CD14-positive monocyte (primary cell): ENCODE data around the gene RAB27A. TPM values are rescaled to one million over a fixed set of nuclear protein-coding genes. Genes with fewer than 3 reads are reported as not detected.
A peak's percentile ranks its signal among the peaks of the same experiment; 100 is the strongest.

Experiments used
- DNase-seq, 3 donors: peaks; one replicate each; pipeline ENCODE4 v3.0.0-alpha.2; 2011 to 2022
- H2AFZ ChIP-seq: 2 replicates; pipeline ENCODE4 v1.6.0; 2012; ENCODE audit warnings: mild to moderate bottlenecking, low read depth, low read length, inconsistent platforms; ENCODE audit not compliant: insufficient read depth, poor library complexity, severe bottlenecking
- H3K27ac ChIP-seq, 2 donors: 1 replicate in 1 of 2; 2 replicates in 1 of 2; pipeline ENCODE4 v1.5.1; 2012 to 2013; ENCODE audit warnings: low read length in 2 of 2, control low read depth in 1 of 2, inconsistent platforms in 1 of 2, low read depth in 1 of 2, mild to moderate bottlenecking in 1 of 2
- H3K27me3 ChIP-seq, 2 donors: one replicate each; pipeline versions ENCODE4 v1.6.0 to v1.6.1; 2011 to 2013; ENCODE audit warnings: low read length in 2 of 2; ENCODE audit not compliant: control insufficient read depth in 2 of 2, insufficient read depth in 2 of 2
- H3K36me3 ChIP-seq, 2 donors: replicated peaks in 1 of 2; 1 replicate in 1 of 2; 2 replicates in 1 of 2; pipeline versions ENCODE4 v1.5.1 to v1.6.1; 2012 to 2013; ENCODE audit warnings: low read length in 2 of 2, control low read depth in 1 of 2, inconsistent platforms in 1 of 2, mild to moderate bottlenecking in 1 of 2; ENCODE audit not compliant: insufficient read depth in 2 of 2, control insufficient read depth in 1 of 2
- H3K4me1 ChIP-seq, 2 donors: 1 replicate in 1 of 2; 2 replicates in 1 of 2; pipeline versions ENCODE4 v1.5.1 to v1.6.1; 2012 to 2013; ENCODE audit warnings: low read length in 2 of 2, control low read depth in 1 of 2, inconsistent platforms in 1 of 2, mild to moderate bottlenecking in 1 of 2, moderate library complexity in 1 of 2; ENCODE audit not compliant: insufficient read depth in 2 of 2, control insufficient read depth in 1 of 2
- H3K4me2 ChIP-seq: replicated peaks from 2 replicates; pipeline ENCODE3; 2012; ENCODE audit warnings: low read length, moderate library complexity, mild to moderate bottlenecking; ENCODE audit not compliant: poor library complexity, severe bottlenecking; ENCODE audit errors: extremely low read depth
- H3K4me3 ChIP-seq, 3 experiments: fragments of 200-600 bp in 1 of 3; sonication (generic) in 1 of 3; replicated peaks in 1 of 3; 1 replicate in 2 of 3; 2 replicates in 1 of 3; pipeline ENCODE4 v1.5.1; 2011 to 2013; ENCODE audit warnings: low read length in 3 of 3, mild to moderate bottlenecking in 3 of 3, control low read depth in 2 of 3, low read depth in 2 of 3, inconsistent platforms in 1 of 3, moderate library complexity in 1 of 3
- H3K79me2 ChIP-seq: 2 replicates; pipeline ENCODE4 v1.6.0; 2012; ENCODE audit warnings: mild to moderate bottlenecking, control low read depth, inconsistent platforms, low read length, moderate library complexity; ENCODE audit not compliant: insufficient read depth
- H3K9ac ChIP-seq: 2 replicates; pipeline ENCODE4 v1.6.0; 2017; ENCODE audit warnings: low read length, mild to moderate bottlenecking; ENCODE audit not compliant: insufficient read depth, poor library complexity, severe bottlenecking
- H3K9me3 ChIP-seq, 2 donors: replicated peaks in 1 of 2; 1 replicate in 1 of 2; 2 replicates in 1 of 2; pipeline versions ENCODE4 v1.5.1 to v1.6.1; 2012 to 2013; ENCODE audit warnings: low read length in 2 of 2, control low read depth in 1 of 2; ENCODE audit not compliant: control insufficient read depth in 1 of 2, insufficient read depth in 1 of 2
- H4K20me1 ChIP-seq: 2 replicates; pipeline ENCODE4 v1.6.0; 2012; ENCODE audit warnings: mild to moderate bottlenecking, low read length, control low read depth, moderate library complexity; ENCODE audit not compliant: insufficient read depth
- H3K27ac Mint-ChIP-seq, 7 donors: one replicate each; pipeline ENCODE4 v1.8.0; 2020; ENCODE audit warnings: mild to moderate bottlenecking in 7 of 7, mixed read lengths in 7 of 7, moderate library complexity in 6 of 7, inconsistent platforms in 2 of 7
- H3K27me3 Mint-ChIP-seq, 3 donors: one replicate each; pipeline ENCODE4 v1.8.0; 2021 to 2022; ENCODE audit warnings: low read depth in 3 of 3, mild to moderate bottlenecking in 3 of 3, mixed read lengths in 3 of 3, moderate library complexity in 3 of 3, inconsistent platforms in 1 of 3
- H3K36me3 Mint-ChIP-seq, 2 donors: one replicate each; pipeline ENCODE4 v1.8.0; 2020; ENCODE audit warnings: mixed read lengths in 2 of 2, inconsistent platforms in 1 of 2, mild to moderate bottlenecking in 1 of 2
- H3K4me1 Mint-ChIP-seq: one replicate; pipeline ENCODE4 v1.8.0; 2020; ENCODE audit warnings: mild to moderate bottlenecking, mixed read lengths
- H3K4me3 Mint-ChIP-seq, 2 donors: one replicate each; pipeline ENCODE4 v1.8.0; 2020; ENCODE audit warnings: mild to moderate bottlenecking in 2 of 2, mixed read lengths in 2 of 2, moderate library complexity in 1 of 2
- H3K9me3 Mint-ChIP-seq, 7 donors: one replicate each; pipeline ENCODE4 v1.8.0; 2020 to 2022; ENCODE audit warnings: mixed read lengths in 7 of 7, mild to moderate bottlenecking in 6 of 7, moderate library complexity in 6 of 7, inconsistent platforms in 2 of 7
- CTCF ChIP-seq: fragments of 200-600 bp; IDR thresholded peaks from one replicate; pipeline ENCODE4 v1.8.0; 2022; ENCODE audit warnings: antibody characterized with exemption, mild to moderate bottlenecking
- WGBS: methylation state at CpG from one replicate; pipeline ENCODE4 v1.1.5; 2013; ENCODE audit warnings: missing lambda C conversion rate; ENCODE audit not compliant: insufficient coverage; 5-methylcytosine and 5-hydroxymethylcytosine counted together
- intact Hi-C, 2 donors: fragments of 100-400 bp; cut with micrococcal nuclease; formaldehyde crosslinking; loops; one replicate each; pipeline versions ENCODE4 v1.15.0 to v1.15.1; 2023
- polyA plus RNA-seq, 3 donors: library from polyadenylated mRNA; depleted of rRNA in 1 of 3; unstranded in 2 of 3; stranded (reverse) in 1 of 3; fragments of 300-500 nt in 2 of 3; fragments of >200 nt in 1 of 3; fragmentation: Illumina TruSeq in 2 of 3; gene quantifications; 1 replicate in 2 of 3; 2 replicates in 1 of 3; pipeline ENCODE4 v1.2.3, GENCODE V29; 2012 to 2021

Gene RAB27A
- polyA plus RNA-seq, 3 donors = 70.1 to 159 (median 135) TPM

DNA sequence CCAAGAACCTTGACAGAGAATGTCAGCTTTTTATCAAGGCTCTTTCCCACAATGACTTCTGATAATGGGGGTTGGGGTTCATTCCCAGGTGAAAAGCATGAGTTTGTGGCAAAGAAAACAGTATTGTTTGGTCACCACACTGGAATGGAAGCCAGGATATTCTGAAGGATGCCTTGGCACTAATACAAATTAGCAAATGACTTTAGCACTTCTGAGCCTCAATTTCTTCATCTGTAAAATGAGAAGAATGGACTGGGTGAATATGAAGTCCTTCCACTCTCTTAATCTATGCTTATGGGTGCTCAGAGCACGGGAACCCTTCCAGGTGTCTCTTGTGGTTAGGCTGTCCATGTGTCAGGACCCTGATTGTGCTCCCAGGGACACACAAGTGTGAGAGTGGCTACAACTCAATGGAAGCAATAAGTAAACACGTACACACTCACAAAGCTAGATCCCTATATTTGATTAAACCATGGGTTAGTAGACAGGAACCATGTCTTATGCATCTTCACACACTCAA lies 21.4 kb downstream of the RAB27A start:
- DNase-seq = no peak
- 76% methylated on average over 2 of the region's 2 CpGs for WGBS
- Mint-ChIP-seq H3K27me3 (no peaks in the 10 kb centered on the region), H3K4me3 (no peak overlapping the region), H3K4me1 (peaks cover 71% of the 10 kb centered on the region), H3K9me3 (peaks cover 0 to 2% (median 0%) of the 10 kb centered on the region in 7 donors), H3K36me3 (peaks cover 52 to 72% of the 10 kb centered on the region in 2 donors), H3K27ac (peak overlapping the region; percentile 91 to 97 (median 96))
- Histone ChIP-seq H3K9me3 (no peaks in the 10 kb centered on the region), H3K4me1 (peaks cover 33 to 36% of the 10 kb centered on the region in 2 donors), H2AFZ (peak overlapping the region; percentile 4), H3K9ac (peak overlapping the region; percentile 53), H3K4me3 (peak overlapping the region in 1 of 3 experiments; percentile 59), H3K27ac (peak overlapping the region; percentile 84 to 92), H3K36me3 (peaks cover 18 to 60% of the 10 kb centered on the region in 2 donors), H4K20me1 (peaks cover 5% of the 10 kb centered on the region), H3K27me3 (no peaks in the 10 kb centered on the region), H3K79me2 (peaks cover 95% of the 10 kb centered on the region), H3K4me2 (peak overlapping the region; percentile 66)
- no peak for TF ChIP-seq CTCF
- intact Hi-C loops = no loop called here

DNA sequence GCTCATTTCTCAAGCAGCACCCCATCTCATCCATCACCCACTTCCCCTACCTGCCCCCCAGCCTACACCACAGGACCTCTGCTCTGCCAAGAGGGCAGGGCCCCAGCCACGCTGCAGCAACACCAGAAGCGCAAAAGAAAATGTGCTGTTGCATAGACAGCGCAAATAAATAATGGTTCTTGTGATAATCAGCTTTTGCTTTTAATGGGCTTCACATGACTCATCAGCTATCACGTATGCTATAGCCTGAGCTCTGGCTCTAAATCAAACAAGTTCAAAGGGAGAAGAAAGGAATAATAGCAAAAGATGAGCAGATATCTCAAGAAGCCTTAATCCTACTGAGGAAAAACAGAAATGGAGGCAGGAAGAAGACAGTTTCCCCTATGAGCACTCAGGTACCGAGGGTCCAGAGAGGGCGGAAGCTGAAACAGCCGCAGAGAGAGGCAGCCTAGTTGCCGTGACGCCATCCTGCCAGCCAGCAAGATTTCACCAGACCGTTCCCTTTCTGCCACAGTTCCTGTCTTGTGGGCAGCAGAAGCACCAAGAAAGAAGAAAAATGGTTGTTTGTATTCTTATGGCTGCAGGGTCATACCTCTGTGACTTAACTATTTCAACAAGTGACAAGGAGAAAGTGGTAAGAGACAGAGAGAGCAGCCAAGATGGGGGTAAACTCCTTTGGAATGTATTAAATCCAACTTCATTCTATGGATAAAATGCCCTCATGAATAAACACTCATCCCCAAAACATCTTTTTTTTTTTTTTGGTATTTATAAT lies 22.0 kb downstream of the RAB27A start:
- Histone ChIP-seq H3K27ac (peak overlapping the region; percentile 84 to 92), H3K79me2 (peaks cover 95% of the 10 kb centered on the region), H2AFZ (peak overlapping the region; percentile 54), H3K4me2 (peak overlapping the region; percentile 66), H3K9ac (peak overlapping the region; percentile 53), H3K4me1 (peaks cover 33 to 36% of the 10 kb centered on the region in 2 donors), H3K9me3 (no peaks in the 10 kb centered on the region), H3K27me3 (no peaks in the 10 kb centered on the region), H3K4me3 (peak overlapping the region; percentile 26 to 59 (median 50)), H4K20me1 (peaks cover 5% of the 10 kb centered on the region), H3K36me3 (peaks cover 19 to 67% of the 10 kb centered on the region in 2 donors)
- no peak for TF ChIP-seq CTCF
- peak overlapping the region; percentile 91 to 97 (median 96) for H3K27ac Mint-ChIP-seq
- no peaks in the 10 kb centered on the region for H3K9me3 Mint-ChIP-seq
- WGBS = 0% methylated on average over 5 of the region's 10 CpGs
- peak; percentile 80 to 92 (median 84) for DNase-seq
- peaks cover 68% of the 10 kb centered on the region for H3K4me1 Mint-ChIP-seq
- intact Hi-C loops = loop anchor here in 1 of 2 donors (2.0 kb wide), 1 partner anchor 15 kb away; no protein-coding TSS in a partner anchor
- peaks cover 54 to 76% of the 10 kb centered on the region in 2 donors for H3K36me3 Mint-ChIP-seq
- H3K4me3 Mint-ChIP-seq = peak overlapping the region; percentile 67 to 76
- no peaks in the 10 kb centered on the region for H3K27me3 Mint-ChIP-seq
